ENCODE results near the gene TSEN15.
"Not testable (repeated sequence)": the region's sequence is repeated elsewhere in the genome, so short reads cannot be mapped to it uniquely, and the experiment has no call there.

The TSEN15 gene

DNA sequence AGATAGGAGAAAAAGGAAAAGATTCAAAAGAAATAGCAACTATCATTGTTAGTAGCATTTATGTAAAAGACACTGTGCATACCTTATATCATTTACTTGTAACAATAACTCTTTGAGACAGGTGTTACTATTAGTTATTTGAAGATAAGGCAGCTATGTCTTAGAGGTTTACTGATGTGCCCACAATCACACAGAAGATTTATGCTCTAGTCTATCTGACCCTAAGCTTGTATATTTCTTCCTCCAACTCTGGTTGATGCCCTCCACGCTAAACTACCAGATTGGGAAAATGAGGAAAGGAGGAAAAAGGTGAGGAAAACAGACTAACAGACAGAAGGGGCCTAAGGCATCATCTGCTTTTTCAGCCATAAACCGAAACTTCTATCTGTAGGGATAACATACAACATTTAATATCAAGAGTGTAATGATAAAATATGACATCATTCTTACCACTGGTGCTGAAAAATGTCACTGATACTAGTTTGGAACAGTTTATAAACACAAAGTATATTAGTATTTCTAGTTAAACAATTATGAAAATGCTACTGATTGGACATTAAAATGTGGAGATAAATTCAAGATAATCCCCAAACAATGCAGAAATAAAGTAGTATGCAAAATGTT is 19.1 kb upstream of the TSEN15 start:
- DNase-seq = no peak

DNA sequence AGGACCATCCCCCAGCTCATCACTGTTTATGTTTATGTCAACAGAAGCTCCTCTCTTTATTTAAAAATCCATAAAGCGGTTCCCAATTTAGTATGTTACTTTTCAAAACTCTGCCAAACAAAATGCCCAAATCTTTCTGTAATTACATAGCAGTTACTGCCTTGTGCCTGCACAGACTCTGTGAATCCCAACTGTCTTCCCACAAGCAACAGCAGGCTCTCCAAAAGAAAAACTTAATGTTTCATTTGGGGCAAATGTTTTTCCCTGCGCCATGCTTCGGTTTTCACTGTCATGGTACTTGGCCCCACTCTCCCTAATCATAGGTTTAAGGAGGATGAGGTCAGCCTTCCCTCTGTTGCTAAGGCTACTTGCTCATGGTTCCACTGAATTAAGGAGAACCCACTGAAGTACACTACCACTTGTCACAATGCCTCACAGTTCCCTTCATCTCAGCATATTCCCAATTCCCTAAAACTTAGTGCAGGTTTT is 18.6 kb upstream of the TSEN15 start:
- no peak for DNase-seq

DNA sequence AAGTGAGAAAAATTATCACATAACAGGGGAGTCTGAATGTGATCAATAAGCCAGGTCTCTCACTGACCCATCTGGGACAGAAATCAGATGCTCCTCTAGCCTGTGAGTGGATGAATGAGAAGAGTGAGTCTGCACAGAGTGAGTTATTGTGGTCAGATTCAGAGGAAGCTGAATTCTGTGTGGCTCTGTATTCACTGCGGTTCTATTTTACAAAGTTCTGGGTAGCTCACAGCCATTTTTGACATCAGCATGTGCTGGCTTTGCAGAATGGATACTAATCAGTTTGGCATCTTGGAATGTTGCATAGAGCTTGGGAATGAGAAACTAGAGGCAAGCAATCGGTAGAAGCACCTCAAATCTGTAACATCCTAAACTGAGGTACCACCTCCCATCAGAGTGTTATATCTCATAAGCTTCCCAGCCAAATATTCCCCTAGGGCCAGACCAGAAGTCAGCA is 17.8 kb upstream of the TSEN15 start:
- DNase-seq = no peak

DNA sequence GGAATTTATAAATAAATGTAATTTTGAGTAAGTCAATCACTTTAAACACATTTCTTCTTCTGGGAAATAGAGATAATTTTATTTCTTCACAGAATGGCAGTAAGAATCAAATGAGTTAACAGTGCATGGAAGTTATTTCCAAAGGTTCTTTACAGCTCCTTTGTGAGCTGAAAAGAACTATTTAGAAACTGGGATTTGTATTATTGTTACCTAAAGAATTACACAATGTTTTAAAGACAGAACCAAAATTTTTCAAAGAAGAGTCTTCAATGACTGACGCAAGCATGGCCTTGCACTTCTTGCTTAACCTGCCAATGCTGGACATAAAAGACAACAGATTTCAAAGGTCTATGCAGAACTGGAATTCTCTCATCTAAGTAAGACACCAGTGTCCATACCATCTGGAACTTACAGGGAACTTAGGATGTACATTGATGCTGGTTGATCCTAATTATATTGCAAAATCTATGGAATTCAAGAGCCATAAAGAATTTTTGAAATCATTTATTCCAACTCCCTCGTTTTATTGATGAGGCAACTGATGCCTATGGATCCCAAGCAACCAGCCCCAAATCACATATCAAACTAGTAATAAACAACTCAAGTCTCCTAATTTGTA is 16.7 kb upstream of the TSEN15 start:
- no peak for DNase-seq

DNA sequence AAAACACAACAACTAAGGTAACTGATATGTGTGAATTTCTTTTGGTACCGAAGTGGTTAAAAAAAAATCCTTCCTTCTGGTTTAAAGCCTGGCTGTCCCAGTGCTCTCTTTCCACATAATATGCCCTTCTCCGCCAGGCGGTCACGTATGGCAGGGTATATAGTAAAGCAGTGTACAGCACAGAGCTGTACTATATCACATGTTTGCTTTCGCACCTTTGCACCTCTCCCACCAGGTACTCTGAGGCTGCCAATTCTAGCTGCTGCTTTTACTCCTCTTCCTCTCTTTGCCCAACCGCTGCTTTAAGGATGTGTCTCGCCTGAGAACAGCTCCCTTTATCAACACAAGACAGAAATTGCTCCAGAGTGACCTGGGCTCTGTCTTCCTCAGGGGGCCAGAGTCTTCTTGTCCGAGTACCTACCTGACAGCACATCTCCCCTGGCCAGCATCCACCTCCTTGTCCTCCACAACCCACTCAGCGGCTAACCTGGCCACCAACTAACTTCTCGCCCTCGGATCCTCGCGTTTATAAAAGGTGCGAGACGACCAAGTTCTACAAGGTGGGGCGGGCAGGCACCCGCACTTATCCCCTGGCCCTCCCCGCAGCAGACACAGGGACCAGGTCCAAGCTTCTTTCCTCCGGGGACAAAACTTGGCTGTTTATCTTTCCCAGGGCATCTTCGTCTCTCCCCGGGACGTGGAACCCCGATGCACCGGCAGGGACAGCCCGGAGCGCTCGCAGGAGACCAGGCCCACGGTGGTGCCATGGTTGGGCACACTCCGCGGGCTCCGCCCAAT is 15.6 kb upstream of the TSEN15 start:
- DNase-seq = no peak

DNA sequence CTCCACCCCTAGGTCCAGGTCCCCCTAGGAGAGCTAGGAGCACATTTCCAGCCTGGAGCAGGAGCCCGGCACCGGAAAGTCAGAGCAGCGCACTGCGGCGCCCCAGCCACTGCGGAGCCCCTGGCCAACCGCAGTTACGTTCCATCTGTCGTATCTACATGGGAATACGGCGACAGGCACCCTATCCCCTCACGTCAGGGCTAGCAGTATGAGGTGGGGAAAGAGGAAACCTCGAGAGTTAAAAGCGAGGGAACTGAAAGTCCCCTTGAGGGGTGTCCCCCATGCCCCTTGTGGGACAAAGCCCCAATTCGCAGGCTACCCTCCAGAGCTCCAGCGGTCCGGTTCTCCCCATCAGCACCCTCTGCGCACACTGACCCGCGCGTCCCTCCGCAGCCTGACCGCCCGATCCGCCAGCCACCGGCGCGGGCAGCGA is 15.0 kb upstream of the TSEN15 start:
- DNase-seq = no peak

DNA sequence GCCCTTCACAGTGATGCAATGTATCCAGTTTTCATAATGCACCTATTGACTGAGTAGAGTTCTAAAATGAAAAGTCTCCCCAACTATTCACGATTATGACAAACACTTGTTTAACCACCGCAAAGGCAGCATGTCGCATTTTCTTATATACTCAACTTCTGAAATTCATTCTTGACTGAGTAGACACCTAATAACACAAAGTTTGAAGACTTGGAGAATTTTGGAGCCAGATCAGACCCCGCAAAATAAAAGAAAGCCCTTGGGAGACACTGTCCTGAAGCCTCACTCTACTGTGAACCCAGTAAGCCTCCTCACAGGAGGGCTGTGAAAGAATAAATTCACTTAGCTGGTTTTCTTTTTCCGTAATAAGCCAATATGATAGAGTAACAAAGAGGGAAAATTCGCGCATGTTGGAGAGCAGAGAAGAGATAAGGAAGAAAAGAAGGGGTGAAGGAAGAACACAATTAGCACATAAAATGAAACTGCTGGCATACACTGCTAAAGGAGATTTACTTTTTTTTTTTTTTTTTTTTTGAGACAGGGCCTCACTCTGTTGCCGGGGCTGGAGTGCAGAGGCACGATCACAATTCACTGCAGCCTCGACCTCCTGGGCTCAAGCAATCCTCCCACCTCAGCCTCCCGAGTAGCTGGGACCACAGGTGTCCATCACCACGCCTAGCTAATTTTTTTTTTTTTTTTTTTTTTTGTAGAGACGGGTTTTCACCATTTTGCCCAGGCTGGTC is 13.5 kb upstream of the TSEN15 start:
- DNase-seq = no peak

DNA sequence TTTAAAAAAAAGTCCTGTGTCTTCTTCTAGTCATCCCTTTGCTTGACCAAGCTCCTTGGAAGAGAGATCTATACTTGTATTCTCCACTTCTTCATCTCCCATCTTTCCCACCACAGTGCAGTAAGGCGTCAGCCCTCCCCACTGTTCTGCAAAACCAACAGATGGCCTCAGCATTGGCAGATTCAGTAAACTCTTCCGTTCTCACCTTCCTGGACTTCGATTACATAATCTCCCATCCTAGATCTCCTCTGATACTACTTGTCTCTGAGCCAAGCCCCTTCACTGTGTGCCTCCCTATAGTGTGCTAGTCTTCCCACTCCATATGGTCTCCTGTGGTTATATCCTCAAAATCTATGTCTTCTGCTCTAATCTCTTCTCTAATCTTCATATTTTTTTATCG is 12.4 kb upstream of the TSEN15 start:
- DNase-seq = no peak

DNA sequence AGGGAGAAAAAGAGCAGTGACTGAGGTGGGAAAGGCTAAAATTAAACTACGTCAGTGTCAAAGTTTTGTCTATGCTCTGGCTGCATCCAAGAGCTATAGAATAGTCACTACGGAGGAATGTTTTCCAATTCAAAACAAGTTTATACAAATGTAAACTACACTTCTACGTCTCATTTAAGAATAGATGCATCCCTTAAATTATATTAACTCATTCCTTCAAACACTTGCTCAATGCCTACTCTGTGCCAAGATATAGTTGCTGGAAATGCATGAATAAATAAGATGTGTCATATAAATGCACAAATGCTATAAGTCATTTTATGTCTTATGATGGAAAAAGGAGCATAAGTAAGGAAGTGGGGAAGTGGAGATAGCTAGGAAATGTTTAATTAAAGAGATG is 9.8 kb upstream of the TSEN15 start:
- DNase-seq = no peak

DNA sequence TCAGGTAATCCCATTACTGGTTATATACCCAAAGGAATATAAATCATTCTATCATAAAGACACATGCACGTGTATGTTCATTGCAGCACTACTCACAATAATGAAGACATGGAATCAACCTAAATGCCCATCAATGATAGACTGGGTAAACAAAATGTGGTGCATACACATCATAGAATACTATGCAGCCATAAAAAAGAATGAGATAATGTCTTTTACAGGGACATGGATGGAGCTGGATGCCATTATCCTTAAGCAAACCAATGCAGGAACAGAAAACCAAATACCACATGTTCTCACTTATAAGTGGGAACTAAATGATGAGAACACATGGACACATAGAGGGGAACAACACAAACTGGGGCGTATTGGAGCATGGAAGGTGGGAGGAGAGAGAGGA is 8.2 kb upstream of the TSEN15 start:
- not testable (repeated sequence) for DNase-seq

DNA sequence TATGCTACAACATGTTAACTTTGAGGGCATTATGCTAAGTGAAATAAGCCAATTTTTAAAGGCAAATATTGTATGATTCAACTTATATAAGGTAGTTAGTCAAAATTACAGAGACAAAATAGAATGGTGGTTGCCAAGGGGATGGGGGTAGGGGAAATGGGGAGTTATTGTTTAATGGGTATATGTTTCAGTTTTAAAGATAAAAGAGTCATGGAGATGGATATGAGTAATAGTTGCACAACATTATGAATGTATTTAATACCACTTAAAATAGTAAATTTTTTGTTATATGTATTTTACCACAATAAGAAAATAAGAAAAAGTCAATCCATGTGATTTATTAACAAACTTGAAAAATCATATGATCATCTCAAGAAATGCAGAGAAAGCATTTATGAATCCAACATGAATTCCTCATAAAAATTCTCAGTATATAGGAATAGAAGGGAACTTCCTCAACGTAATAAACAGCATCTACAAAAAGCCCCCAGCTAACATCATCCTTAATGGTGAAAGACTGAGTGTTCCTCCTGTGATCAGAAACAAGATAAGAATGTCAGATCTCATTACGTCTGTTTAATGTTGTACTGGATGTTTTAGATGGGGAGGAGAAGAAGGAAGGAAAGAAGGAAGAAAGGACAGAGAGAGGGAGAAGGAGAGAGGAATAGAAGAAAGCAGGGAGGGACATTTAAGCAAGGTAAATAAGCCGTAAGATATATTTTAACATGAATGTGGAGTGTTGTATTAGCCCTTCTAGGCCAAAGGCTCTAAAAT is 6.7 kb upstream of the TSEN15 start:
- DNase-seq = no peak

DNA sequence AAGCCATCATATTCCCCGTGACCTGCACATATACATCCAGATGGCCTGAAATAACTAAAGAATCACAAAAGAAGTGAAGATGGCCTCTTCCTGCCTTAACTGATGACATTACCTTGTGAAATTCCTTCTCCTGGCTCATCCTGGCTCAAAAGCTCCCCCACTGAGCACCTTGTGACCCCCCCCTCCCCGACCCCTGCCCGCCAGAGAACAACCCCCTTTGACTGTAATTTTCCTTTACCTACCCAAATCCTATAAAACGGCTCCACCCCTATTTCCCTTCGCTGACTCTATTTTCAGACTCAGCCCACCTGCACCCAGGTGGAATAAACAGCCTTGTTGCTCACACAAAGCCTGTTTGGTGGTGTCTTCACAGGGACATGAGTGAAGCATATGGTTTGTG is 4.0 kb upstream of the TSEN15 start:
- not testable (repeated sequence) for DNase-seq

DNA sequence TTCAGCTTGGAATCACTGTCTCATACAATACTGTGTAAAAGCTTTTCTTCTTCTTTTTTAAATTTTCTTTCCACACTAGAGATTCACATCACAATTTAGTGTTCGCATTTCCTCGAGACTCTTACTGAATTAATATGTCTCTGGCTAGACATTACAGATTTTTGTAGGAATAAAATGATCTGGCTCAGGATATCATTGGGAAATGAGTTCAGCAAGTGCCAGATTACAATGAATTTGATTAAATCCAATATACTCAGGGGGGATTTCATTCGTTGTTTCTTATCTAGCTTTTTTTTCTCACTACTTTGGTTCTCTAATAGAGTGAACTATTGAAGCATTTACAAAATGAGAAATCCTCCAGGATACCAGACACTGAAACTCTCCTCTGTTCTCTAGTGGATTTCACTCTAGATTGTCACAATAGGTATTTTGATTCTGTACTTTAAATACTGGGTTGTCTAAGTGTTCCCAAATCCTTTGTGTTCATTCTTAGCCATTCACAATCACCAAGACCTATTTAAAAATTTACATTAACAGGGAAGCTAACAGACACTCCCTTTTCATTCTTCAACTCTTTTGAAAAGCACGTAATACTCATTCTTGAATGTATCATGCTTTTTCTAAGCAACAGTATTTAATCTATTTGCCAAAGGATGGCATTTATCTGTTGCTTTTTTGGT is 2.8 kb upstream of the TSEN15 start:
- DNase-seq = no peak

DNA sequence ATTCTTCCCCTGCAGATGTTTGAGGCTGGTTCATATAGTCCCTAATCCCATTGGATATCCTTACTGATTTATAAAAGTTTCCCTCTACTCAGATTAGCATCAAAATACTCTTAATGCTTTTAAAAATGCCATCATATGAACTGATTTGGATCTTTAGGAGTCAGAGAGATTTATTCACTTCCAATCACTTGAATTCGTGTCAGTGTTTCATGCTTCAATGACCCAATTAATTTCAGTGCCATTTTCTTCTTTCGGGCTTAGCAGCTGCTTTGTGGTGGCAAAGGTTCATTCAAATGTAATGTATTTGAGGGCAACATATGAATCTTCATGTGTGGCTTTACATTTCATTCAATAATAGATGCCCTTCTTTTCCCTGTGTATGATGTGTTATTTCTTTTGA is 2.2 kb upstream of the TSEN15 start:
- DNase-seq = no peak

DNA sequence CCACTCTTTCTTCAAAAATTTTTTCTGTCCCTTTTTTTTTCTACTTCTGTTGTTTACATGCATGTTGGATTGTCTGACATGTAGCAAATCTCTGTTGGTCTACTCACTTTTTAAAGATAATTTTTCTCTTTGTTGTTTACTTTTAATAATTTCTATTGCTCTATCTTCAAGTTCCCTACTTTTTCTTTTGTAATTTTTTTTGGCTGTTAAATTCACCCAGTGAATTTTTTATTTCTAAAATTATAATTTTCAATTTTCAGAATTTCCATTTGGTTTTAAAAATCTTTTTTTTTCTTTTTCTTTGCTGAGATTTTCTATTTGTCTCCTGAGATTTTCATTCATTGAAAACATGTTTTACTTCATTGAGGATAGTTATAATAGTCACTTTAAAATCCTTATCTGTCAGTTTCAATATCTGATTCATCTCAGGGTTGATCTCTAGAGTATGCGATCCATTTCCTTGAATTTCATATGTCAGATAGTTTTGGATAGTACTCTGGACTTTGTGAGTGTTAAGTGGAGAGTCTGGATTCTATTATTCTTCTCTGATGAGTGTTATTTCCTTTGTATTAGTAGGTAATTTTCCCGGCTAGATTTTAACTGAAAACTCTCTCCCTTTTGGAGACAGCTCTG is 1.6 kb upstream of the TSEN15 start:
- DNase-seq = no peak

DNA sequence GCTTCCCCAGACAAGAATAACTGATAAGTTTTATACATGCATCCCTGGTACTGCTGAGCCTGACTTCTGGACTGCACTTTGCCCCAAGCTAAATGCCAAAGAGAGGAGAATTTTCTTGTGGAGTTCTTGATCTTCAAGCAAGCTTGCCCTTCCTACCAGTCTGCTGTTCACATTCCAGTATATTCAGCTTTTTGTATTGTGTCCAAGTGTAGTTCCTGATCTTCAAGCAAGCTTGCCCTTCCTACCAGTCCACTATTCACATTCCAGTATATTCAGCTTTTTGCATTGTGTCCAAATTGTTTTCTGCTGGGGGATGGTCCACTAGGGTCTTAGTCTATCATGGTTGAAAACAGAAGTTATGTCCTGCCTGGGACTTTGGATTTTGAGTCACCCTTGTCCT is 894 bp upstream of the TSEN15 start:
- DNase-seq = no peak

DNA sequence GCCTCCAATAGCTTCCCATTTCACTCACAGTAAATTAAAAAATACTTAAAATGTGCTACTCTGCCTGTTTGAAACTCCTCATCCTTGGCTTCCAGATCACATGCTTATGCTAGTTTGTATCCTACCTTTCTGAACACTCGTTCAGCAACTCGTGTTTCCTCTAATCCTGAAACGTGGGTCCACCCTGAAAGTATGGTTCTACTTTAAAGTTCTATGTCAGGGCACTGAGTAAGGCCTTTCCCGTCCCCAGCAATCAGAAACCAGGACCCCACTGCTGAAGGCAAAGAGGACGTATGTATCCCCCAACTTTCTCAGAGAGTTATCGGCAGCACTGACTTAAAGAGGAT is 419 bp upstream of the TSEN15 start:
- DNase-seq = no peak

DNA sequence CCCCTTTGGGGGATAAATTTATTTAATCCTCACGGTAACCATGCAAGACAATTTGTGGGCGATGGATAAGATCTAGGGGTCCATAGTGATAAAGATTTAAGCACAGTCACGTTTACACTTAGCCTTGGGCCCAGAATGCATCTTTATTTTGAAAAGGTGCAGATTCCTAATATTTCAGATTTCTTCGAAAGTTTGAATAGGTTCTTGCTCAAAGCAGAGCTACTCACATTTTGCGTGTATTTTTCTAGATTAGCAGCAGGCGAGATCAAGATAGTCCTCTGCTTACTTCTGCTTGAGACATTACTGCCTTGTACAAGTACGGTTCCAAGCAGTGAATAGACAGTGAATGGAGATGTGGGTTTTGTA is 647 bp downstream of the TSEN15 start:
- DNase-seq = no peak

DNA sequence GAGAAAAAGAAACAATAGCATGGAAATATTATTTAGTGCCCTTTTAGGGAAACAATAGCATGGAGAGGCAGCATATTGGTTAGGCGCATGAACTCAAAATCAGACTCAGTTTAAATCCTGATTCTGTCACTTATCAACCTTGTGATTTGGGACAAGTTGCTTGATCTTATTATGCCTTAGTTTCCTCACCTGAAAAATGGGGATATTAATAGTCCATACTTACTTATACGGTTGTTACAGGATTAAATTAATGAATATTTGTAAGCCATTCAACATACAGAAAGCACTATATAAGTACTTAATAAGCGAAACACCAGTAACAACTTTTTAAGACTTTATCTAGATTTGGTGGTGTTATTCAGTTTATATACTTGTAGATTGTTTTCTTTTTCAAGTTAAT is 1.2 kb downstream of the TSEN15 start:
- DNase-seq = no peak

DNA sequence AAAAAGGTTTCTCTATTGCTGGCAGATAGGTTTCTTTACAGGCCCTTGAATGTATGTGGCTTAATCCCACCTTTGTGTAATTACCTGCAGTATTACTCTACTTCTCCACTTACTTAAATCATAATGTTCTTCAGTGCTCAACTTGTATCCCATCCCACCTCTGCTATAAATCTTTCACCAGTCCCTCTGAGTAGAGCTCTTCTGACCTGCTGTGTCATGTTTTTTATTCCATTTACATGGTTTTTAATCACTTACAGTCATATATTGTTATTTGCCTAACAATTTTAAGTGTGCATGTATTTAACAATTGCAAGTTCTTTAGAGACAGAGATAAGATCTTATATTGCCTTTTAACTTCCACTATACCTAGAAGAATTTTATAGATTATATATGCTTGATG is 2.4 kb downstream of the TSEN15 start:
- no peak for DNase-seq

DNA sequence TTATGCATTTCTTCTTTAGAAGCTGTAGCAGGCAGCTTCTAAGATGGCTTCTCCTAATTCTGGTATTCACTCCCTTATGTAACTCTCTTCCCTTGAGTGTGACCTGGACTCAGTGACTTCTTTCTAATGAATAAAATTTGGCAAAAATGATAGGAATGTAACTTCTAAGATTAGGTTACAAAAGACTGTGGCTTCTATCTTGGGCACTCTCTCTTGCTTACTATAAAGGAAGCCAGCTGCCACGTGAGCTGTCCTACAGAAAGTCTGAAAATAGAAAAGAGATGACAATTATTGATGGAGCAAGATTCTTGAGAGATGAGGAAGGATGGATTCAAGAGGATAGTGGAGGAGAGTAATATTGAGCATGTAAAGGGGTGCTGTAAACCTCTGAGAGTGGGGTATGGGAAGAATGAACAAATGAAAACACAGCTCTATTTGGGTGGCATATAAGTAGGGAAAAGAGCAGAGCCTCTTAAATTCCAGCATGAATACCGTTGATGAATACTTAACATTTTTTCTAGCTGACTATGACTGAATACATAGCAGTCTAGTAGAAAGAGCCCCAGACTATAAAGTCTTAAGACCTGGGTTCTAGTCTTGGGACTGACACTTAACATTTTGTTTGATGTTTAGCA is 5.5 kb downstream of the TSEN15 start:
- DNase-seq = no peak
